Measurements from ENCODE around the gene VPS35L.
A peak's percentile ranks its signal among the peaks of the same experiment; 100 is the strongest.
"Not testable (repeated sequence)": the region's sequence is repeated elsewhere in the genome, so short reads cannot be mapped to it uniquely, and the experiment has no call there.

The VPS35L gene

DNA sequence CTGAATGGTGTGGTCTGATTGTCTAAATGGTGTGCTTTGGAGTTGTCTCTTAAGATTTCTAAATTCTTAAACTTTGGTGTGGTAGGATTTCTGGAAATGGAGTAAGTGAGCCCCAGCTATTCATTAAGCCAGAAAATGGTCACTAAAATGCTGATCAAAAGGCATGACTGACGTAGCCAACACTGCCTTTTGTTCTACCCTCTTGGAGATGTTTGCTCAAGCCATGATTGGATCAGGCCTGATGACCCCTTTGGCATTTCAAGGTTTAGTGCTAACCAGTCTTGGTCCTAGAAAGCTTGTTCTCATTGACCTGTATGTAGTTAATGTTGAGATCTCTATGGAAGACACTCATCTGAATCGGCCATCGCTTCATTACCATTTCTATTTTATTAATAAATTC, 94.5 kb downstream of the VPS35L start:
- DNase-seq (ENCODE audit: low read depth) = no peak

DNA sequence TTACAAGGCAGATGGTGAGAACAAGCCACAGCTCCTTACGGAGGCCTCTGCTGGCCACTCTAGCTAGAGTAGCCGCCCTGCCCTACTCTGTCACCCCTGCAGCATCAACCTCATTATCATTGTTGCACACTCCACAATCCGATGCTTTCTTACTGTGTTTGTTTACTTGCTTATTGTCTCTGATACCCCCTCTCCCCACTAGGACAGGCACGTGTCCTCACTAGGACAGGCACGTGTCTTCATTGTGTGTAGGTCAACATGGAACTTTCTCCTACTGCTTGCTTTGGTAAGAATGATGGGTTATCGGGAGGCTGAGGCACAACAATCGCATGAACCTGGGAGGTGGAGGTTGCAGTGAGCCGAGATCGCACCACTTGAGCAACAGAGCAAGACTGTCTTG, 98.6 kb downstream of the VPS35L start:
- DNase-seq (ENCODE audit: low read depth) = no peak

DNA sequence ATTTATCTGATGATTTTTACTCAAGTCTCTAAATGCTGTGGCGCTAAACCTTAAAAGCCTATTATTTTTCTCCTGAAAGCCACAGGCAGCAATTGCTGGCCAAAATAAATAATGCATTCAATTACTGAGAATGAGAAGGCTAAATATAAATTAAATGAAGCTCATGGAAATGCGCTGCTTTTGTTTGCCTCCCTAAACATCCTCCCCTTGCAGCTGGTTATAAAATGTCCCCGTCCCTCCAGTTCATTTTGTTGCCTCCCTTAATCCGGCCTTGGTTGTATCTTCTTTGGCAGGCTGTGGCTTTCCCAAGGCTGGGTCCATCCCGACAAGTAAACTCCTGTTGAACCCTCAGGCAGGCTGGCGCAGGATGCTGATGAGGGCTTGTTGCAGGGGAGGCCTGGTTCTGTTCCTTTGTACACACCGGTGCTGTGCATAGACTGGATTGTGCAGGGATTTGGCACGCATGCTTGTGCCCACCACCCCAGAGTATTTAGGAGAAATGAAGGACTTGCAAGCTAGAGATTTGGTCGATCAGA, 99.8 kb downstream of the VPS35L start:
- DNase-seq (ENCODE audit: low read depth) = no peak

GRCh38 chr16:19657831-19658230, 102.3 kb downstream of the VPS35L start:
- DNase-seq (ENCODE audit: low read depth) = no peak

GRCh38 chr16:19659554-19659953, 104.1 kb downstream of the VPS35L start:
- DNase-seq (ENCODE audit: low read depth) = no peak

DNA sequence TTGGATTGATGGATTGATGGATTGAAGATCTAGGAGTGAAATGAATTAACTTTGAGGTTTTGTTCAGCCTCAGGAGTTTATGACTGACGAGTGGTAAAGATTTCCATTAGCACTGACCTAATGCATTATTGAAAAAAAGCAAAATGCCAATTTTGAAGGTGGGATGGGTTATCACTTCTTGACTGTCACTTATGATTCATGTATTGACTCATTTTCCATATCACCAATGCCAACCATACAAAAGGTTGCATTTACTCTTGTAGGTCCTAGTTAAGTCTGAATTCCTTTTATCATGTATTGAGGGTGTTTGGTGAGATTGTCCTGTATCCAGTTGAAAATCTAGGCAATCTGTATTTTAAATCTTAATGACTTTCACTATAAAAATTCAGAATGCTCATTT, 104.9 kb downstream of the VPS35L start:
- DNase-seq (ENCODE audit: low read depth) = no peak

DNA sequence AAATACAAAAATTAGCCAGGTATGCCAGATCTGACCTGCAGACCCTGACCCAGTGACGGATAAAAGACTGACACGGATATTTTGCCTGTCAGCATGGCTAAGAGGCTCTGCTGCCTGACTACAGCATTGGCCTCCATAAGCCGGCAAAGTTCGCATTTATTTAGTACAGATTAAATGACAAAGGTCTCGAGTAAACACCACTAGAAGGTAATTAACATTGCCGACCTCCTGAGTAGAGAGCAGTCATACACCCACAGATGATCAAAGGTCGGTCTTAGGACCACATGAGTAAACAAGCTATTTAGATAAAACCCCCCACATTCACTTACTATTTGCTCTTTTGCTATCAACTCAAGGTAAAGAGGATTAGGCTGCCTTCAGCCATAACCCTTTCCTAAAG, 106.8 kb downstream of the VPS35L start:
- DNase-seq (ENCODE audit: low read depth) = no peak

GRCh38 chr16:19664166-19664565, 108.7 kb downstream of the VPS35L start:
- no peak for DNase-seq (ENCODE audit: low read depth)

GRCh38 chr16:19665313-19665712, 109.8 kb downstream of the VPS35L start:
- not testable (repeated sequence) for DNase-seq (ENCODE audit: low read depth)

DNA sequence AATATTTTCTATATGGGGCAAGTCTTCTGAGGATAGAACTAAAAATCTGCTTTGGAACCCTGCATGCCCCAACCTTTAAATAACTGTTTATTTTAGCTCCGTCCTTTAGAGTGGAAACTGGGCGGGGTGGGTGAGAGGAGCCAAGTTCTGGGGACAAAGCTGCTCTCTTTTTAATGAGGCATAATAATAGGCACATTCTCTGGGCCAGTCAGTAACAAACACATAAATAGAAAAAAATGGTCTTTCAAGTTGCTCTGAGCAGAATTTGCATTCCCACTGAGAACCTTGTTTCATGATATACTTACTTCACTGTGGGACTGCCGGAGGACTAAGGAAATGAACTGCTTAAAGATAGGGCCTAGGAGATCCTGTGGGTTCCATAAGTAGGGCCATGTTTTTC, 111.0 kb downstream of the VPS35L start:
- no peak for DNase-seq (ENCODE audit: low read depth)

GRCh38 chr16:19672378-19672777, 116.9 kb downstream of the VPS35L start:
- DNase-seq (ENCODE audit: low read depth) = no peak

- DNase-seq (ENCODE audit: low read depth) = no peak
Measured at GRCh38 chr16:19674485-19674884, 119.0 kb downstream of the VPS35L start.

DNA sequence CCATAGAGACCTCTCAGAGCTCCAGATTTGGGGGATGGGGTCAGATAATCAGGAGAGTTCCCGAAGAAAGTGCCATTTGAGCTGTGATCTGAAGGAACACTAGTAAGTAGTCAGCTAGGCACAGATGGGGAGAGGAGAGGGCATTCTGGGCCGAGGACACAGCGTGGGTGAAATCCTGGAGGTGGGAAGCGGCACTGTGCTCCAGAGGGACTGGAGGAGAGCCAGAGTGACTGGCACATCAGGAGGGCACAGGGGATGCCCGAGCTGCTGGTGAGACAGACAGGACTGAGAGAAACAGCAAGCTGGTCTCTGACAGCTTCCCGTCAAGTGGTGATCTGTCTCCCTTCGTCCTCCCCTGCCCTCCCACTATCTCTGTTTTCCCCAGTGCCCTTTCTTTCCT, 121.9 kb downstream of the VPS35L start:
- DNase-seq (ENCODE audit: low read depth) = no peak

DNA sequence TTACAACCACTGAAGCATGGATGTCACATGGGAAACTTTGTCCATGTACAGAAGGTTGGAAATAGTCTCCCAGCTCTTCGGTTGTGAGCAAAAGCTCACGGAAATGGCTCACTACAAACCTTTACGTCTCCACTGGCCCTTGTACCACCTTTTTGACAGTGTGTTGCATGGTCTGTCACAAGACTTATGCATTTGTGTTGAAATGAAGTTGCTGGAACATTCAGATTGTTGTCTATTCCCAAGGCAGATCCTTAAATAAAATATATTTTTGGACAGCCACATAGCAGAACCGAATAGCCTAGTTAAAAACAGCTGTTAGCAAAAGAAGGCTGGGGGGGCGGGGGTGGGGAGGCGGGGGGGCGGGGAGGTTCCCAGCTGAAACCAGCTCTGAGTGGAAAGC, 123.3 kb downstream of the VPS35L start:
- peak; percentile 77 for DNase-seq (ENCODE audit: low read depth)

- not testable (repeated sequence) for DNase-seq (ENCODE audit: low read depth)
Measured at GRCh38 chr16:19679281-19679680, 123.8 kb downstream of the VPS35L start.

GRCh38 chr16:19680881-19681340, 125.4 kb downstream of the VPS35L start:
- DNase-seq (ENCODE audit: low read depth) = no peak

DNA sequence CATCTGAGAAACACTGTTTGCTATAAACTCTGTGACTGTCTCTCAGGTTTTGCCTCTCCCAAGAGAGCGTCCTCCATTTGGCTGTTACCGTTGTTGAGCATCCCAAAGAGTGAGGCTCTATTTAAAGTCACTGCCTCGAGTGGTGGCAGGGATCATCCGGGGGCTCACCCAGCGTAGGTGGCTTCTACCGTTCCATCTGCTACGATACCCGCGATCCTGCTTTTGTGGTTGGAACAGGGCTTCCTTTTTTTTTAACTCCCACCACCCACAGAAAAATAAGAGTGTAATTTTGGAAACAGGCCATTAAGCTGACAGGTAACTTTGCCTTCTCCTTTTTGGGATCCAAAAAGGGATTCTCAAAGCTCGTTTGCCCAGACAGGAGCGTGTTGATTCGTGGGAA, 126.1 kb downstream of the VPS35L start:
- DNase-seq (ENCODE audit: low read depth) = no peak

GRCh38 chr16:19683453-19684236, 128.1 kb downstream of the VPS35L start:
- DNase-seq (ENCODE audit: low read depth) = no peak

DNA sequence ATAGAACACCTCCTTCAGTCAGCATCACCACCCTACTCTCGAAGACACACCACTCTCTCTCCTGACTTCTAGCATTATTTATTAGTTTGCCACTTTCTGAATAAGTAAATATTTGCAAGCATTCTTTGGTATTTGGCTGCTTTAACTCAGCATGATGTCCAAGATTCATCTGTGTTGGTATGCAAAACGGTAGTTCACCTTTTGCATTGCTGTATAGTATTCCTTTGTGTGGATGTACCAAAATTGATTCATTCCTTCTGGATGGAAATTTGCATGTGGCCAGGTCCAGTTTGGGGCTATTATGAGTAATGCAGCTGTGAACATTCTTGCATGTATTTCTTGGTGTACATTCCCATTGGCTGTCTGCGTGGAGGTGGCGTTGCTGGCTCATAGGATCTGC, 129.7 kb downstream of the VPS35L start:
- no peak for DNase-seq (ENCODE audit: low read depth)

DNA sequence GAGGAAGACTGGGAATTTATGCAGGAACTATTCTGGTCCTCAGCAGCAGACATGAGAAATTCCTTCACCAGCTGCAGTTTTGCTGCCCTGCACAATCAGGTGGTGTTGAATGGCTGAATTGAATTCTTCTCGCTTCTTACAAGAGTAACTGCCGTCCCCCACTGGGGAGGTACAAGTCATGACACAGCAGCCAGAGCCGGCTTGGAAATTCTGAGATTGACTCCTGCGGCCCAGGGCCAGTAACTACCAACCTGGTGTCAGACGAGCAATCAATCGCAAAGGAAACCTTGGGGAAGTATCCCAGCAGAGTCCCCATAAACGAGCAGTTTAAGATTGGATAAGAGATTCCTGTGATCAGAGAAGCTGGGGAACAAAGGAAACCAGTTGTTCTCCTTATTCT, 131.8 kb downstream of the VPS35L start:
- DNase-seq (ENCODE audit: low read depth) = no peak

DNA sequence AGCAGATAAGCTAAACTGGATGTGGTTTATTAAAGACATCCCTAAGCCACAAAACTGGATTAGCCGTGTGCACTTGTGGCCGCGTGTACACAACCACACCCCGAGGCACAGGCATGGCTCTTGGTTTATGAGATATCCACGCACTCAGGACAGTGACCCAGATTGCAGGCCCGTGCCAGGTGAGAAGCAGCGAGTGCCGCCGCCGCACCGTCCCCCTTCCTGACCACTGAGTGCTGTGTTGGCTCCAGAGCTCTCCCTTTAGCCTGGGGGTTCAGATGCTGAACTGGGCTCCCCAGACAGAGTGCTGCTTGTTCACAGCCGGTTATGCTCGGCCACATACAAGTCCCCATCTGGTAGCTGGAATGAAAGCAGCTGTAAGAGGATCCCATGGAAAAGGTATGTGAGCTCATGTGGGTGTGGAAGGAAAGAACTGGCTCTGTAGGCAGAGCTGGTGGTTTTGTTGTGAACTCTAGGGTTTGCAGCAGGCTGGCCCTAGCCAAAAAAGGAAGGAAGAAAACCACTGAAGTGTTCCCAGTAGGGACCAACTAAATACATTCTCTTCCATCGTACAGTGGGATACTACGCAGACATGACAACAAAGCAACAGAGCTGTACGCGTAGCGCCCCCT, 133.0 kb downstream of the VPS35L start:
- DNase-seq (ENCODE audit: low read depth) = no peak

DNA sequence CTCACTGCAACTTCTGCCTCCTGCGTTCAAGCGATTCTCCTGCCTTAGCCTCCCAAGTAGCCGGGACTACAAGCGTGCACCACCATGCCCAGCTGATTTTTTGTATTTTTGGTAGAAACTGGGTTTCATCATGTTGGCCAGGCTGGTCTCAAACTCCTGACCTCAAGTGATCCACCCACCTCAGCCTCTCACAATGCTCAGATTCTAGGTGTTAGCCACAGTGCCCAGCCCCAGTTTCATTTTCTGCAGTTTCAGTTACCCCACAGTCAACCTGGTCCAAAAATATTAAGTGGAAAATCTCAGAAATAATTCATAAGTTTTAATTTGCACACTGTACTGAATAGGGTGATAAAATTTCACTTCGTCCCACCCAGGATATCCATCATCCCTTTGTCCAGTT, 133.8 kb downstream of the VPS35L start:
- DNase-seq (ENCODE audit: low read depth) = no peak

- no peak for DNase-seq (ENCODE audit: low read depth)
Measured at GRCh38 chr16:19690196-19690595, 134.7 kb downstream of the VPS35L start.
